KMS-11 (cell line): ENCODE data around the gene UGT1A6.
"Not testable (repeated sequence)": the region's sequence is repeated elsewhere in the genome, so short reads cannot be mapped to it uniquely, and the experiment has no call there.

Source experiments
- H2AFZ ChIP-seq: fragments of 200-600 bp; sonication (generic); 2 replicates; pipeline ENCODE4 v1.6.1; 2016; ENCODE audit warnings: antibody characterized with exemption, mixed run types, low read depth
- H3K27ac ChIP-seq: fragments of 200-600 bp; sonication (generic); 2 replicates; pipeline ENCODE4 v1.6.1; 2016; ENCODE audit warnings: mild to moderate bottlenecking, mixed run types
- H3K27me3 ChIP-seq: fragments of 200-600 bp; sonication (generic); 2 replicates; pipeline ENCODE4 v1.6.1; 2017; ENCODE audit warnings: mild to moderate bottlenecking, low read depth, mixed run types, moderate library complexity; ENCODE audit not compliant: insufficient read depth
- H3K36me3 ChIP-seq: fragments of 200-600 bp; sonication (generic); 2 replicates; pipeline ENCODE4 v1.6.1; 2017; ENCODE audit warnings: mild to moderate bottlenecking, mixed run types; ENCODE audit not compliant: insufficient read depth
- H3K4me1 ChIP-seq: fragments of 200-600 bp; sonication (generic); 2 replicates; pipeline ENCODE4 v1.6.1; 2016; ENCODE audit warnings: mild to moderate bottlenecking, low read depth, mixed run types; ENCODE audit not compliant: poor library complexity, severe bottlenecking
- H3K4me2 ChIP-seq: fragments of 200-600 bp; sonication (generic); 2 replicates; pipeline ENCODE4 v1.7.0; 2016; ENCODE audit warnings: mild to moderate bottlenecking, mixed run types
- H3K4me3 ChIP-seq: fragments of 200-600 bp; sonication (generic); IDR thresholded peaks from 2 replicates; pipeline ENCODE4 v1.6.1; 2017; ENCODE audit warnings: low read depth, low read length, mixed read lengths; ENCODE audit not compliant: insufficient read depth
- H3K79me2 ChIP-seq: fragments of 200-600 bp; sonication (generic); 2 replicates; pipeline ENCODE4 v1.6.1; 2016; ENCODE audit warnings: low read depth, mixed run types; ENCODE audit not compliant: insufficient read depth
- H3K9ac ChIP-seq: fragments of 200-600 bp; sonication (generic); 2 replicates; pipeline ENCODE4 v1.6.1; 2016; ENCODE audit warnings: mild to moderate bottlenecking, mixed run types
- H4K20me1 ChIP-seq: fragments of 200-600 bp; sonication (generic); 2 replicates; pipeline ENCODE4 v1.6.1; 2016; ENCODE audit warnings: mild to moderate bottlenecking, mixed run types; ENCODE audit not compliant: insufficient read depth
- CTCF ChIP-seq: fragments of 200-600 bp; sonication (generic); conservative IDR thresholded peaks from 2 replicates; pipeline ENCODE4 v1.6.1; 2017; ENCODE audit warnings: low read depth, mild to moderate bottlenecking, antibody characterized with exemption, low read length, moderate library complexity, mixed read lengths

Gene UGT1A6

GRCh38 chr2:233654501-233654900 lies 38.2 kb upstream of the UGT1A6 start:
- no peak for TF ChIP-seq CTCF
- Histone ChIP-seq H3K4me1 (no peaks in the 10 kb centered on the region), H4K20me1 (no peaks in the 10 kb centered on the region), H3K4me3 (no peak overlapping the region), H3K79me2 (no peaks in the 10 kb centered on the region), H2AFZ (no peak overlapping the region), H3K27me3 (no peaks in the 10 kb centered on the region), H3K27ac (no peak overlapping the region), H3K36me3 (no peaks in the 10 kb centered on the region), H3K4me2 (no peak overlapping the region), H3K9ac (no peak overlapping the region)

- no peaks in the 10 kb centered on the region for H3K36me3 ChIP-seq
- no peak for TF ChIP-seq CTCF
- H3K79me2 ChIP-seq: no peaks in the 10 kb centered on the region
- no peak overlapping the region for H3K27ac ChIP-seq
- H3K9ac ChIP-seq: no peak overlapping the region
- H3K4me2 ChIP-seq: no peak overlapping the region
- H3K4me3 ChIP-seq: no peak overlapping the region
- no peak overlapping the region for H2AFZ ChIP-seq
- H3K4me1 ChIP-seq: no peaks in the 10 kb centered on the region
- no peaks in the 10 kb centered on the region for H4K20me1 ChIP-seq
- no peaks in the 10 kb centered on the region for H3K27me3 ChIP-seq
These were observed 37.6 kb upstream of the UGT1A6 start for GRCh38 chr2:233655043-233655442.

GRCh38 chr2:233655943-233656342 lies 36.7 kb upstream of the UGT1A6 start:
- H3K9ac ChIP-seq, H3K36me3 ChIP-seq, H3K4me1 ChIP-seq, H3K4me3 ChIP-seq, H3K4me2 ChIP-seq, H3K27ac ChIP-seq, H4K20me1 ChIP-seq, H2AFZ ChIP-seq, H3K27me3 ChIP-seq, H3K79me2 ChIP-seq: not testable (repeated sequence)

GRCh38 chr2:233656443-233656842 lies 36.2 kb upstream of the UGT1A6 start:
- no peak overlapping the region for H3K4me3 ChIP-seq
- no peak for TF ChIP-seq CTCF
- H3K27me3 ChIP-seq: no peaks in the 10 kb centered on the region
- no peaks in the 10 kb centered on the region for H3K79me2 ChIP-seq
- H3K27ac ChIP-seq: no peak overlapping the region
- no peak overlapping the region for H3K9ac ChIP-seq
- no peaks in the 10 kb centered on the region for H3K4me1 ChIP-seq
- no peaks in the 10 kb centered on the region for H3K36me3 ChIP-seq
- H2AFZ ChIP-seq: no peak overlapping the region
- no peaks in the 10 kb centered on the region for H4K20me1 ChIP-seq
- no peak overlapping the region for H3K4me2 ChIP-seq

- Histone ChIP-seq H3K36me3 (no peaks in the 10 kb centered on the region), H3K4me1 (no peaks in the 10 kb centered on the region), H3K9ac (no peak overlapping the region), H3K79me2 (no peaks in the 10 kb centered on the region), H3K4me3 (no peak overlapping the region), H3K4me2 (no peak overlapping the region), H2AFZ (no peak overlapping the region), H3K27me3 (no peaks in the 10 kb centered on the region), H4K20me1 (no peaks in the 10 kb centered on the region), H3K27ac (no peak overlapping the region)
- no peak for TF ChIP-seq CTCF
These were observed 34.1 kb upstream of the UGT1A6 start for GRCh38 chr2:233658610-233659009.
